Liver (tissue), 3 donors: ENCODE results near the gene PIERCE2.

Experiments used
- ATF3 ChIP-seq: IDR thresholded peaks from 2 replicates; pipeline ENCODE4 v1.6.1; 2016; ENCODE audit warnings: antibody characterized with exemption
- CTCF ChIP-seq: fragments of 150-350 bp; IDR thresholded peaks from 2 replicates; pipeline ENCODE4 v1.5.1; 2017; ENCODE audit warnings: improper control_type of control experiment, low read depth, low read length; ENCODE audit not compliant: missing input control
- EGR1 ChIP-seq, 2 donors: IDR thresholded peaks; 2 replicates each; pipeline ENCODE4 v1.6.1; 2016 to 2018; ENCODE audit warnings: antibody characterized with exemption in 2 of 2, low read depth in 2 of 2
- GABPA ChIP-seq, 2 donors: IDR thresholded peaks in 1 of 2; conservative IDR thresholded peaks in 1 of 2; 2 replicates each; pipeline ENCODE4 v1.6.1; 2016; ENCODE audit warnings: antibody characterized with exemption in 2 of 2, mild to moderate bottlenecking in 1 of 2, moderate library complexity in 1 of 2
- JUND ChIP-seq, 2 donors: IDR thresholded peaks; 2 replicates each; pipeline ENCODE4 v1.6.1; 2016; ENCODE audit warnings: antibody characterized with exemption in 2 of 2
- SP1 ChIP-seq: IDR thresholded peaks from 2 replicates; pipeline ENCODE4 v1.6.1; 2018; ENCODE audit warnings: antibody characterized with exemption, mild to moderate bottlenecking
- YY1 ChIP-seq: IDR thresholded peaks from 2 replicates; pipeline ENCODE4 v1.6.1; 2016; ENCODE audit warnings: antibody characterized with exemption, mild to moderate bottlenecking
- ZBTB33 ChIP-seq: IDR thresholded peaks from 2 replicates; pipeline ENCODE4 v1.6.1; 2016; ENCODE audit warnings: antibody characterized with exemption
- donor health status: healthy.
- donor health status: healthy.

GRCh38 chr15:55407498-55408011, 740 bp upstream of the PIERCE2 start:
- no peak for TF ChIP-seq ATF3
- TF ChIP-seq CTCF, result no peak
- no peak for TF ChIP-seq GABPA (IDR thresholded peaks at IDR 0.05 in 1 of 2, conservative IDR thresholded peaks at IDR 0.05 in 1 of 2)
- no peak for TF ChIP-seq JUND (IDR thresholded peaks at IDR 0.05)
- no peak for TF ChIP-seq ZBTB33
- no peak for TF ChIP-seq EGR1 (IDR thresholded peaks at IDR 0.05; ENCODE audit: low read depth in 2 of 2)
- no peak for TF ChIP-seq YY1
- TF ChIP-seq SP1, result no peak
